Stomach (tissue), 9 donors: Measurements from ENCODE around the gene ARFGEF3. TPM values are rescaled to one million over a fixed set of nuclear protein-coding genes. Genes with fewer than 3 reads are reported as not detected.
A peak's percentile ranks its signal among the peaks of the same experiment; 100 is the strongest.

ENCODE experiments used
- DNase-seq, 2 donors: peaks; one replicate each; pipeline versions ENCODE4 v3.0.0 to v3.0.0-alpha.2; 2013 to 2019
- H3K27ac ChIP-seq, 5 donors: fragments of 200-600 bp in 4 of 5; sonication (generic) in 4 of 5; one replicate each; pipeline ENCODE4 v1.5.1; 2013 to 2019; ENCODE audit warnings: mild to moderate bottlenecking in 1 of 5, moderate library complexity in 1 of 5
- H3K27me3 ChIP-seq, 3 donors: fragments of 200-600 bp; sonication (generic); one replicate each; pipeline ENCODE4 v1.5.1; 2017 to 2019; ENCODE audit warnings: mixed run types in 1 of 3
- H3K36me3 ChIP-seq, 4 donors: fragments of 200-600 bp; sonication (generic); 1 replicate in 3 of 4; 2 replicates in 1 of 4; pipeline ENCODE4 v1.5.1; 2016 to 2019
- H3K4me1 ChIP-seq, 4 donors: fragments of 200-600 bp; sonication (generic); one replicate each; pipeline ENCODE4 v1.5.1; 2016 to 2019
- H3K4me3 ChIP-seq, 4 donors: fragments of 200-600 bp; sonication (generic) in 3 of 4; one replicate each; pipeline ENCODE4 v1.5.1; 2016 to 2019; ENCODE audit warnings: mild to moderate bottlenecking in 1 of 4
- H3K9me3 ChIP-seq, 4 donors: fragments of 200-600 bp; sonication (generic); one replicate each; pipeline ENCODE4 v1.5.1; 2016 to 2019
- EP300 ChIP-seq: sonication (generic); formaldehyde crosslinking; IDR thresholded peaks from one replicate; pipeline ENCODE4 v1.6.1; 2017; ENCODE audit warnings: antibody characterized with exemption
- POLR2A ChIP-seq, 4 donors: fragments of 450-650 bp; IDR thresholded peaks; one replicate each; pipeline ENCODE4 v1.6.1; 2016; ENCODE audit warnings: antibody characterized with exemption in 4 of 4, control low read depth in 2 of 4, mild to moderate bottlenecking in 1 of 4, moderate library complexity in 1 of 4
- POLR2AphosphoS5 ChIP-seq, 3 donors: sonication (generic); formaldehyde crosslinking; IDR thresholded peaks; one replicate each; pipeline ENCODE4 v1.6.1; 2016; ENCODE audit warnings: antibody characterized with exemption in 3 of 3
- WGBS, 5 donors: extraction: QIAGEN DNeasy Blood & Tissue Kit in 3 of 5; methylation state at CpG; one replicate each; pipeline versions ENCODE4 v1.1.5 to v1.1.7; 2013 to 2018; 5-methylcytosine and 5-hydroxymethylcytosine counted together
- intact Hi-C: fragments of 100-400 bp; cut with DNase I; formaldehyde crosslinking; loops from one replicate; pipeline ENCODE4 v1.15.1; 2023; ENCODE audit warnings: low total_unique reads
- polyA plus RNA-seq, 3 donors: library from polyadenylated mRNA; stranded (reverse); fragments of 200-250 nt; gene quantifications; one replicate each; pipeline ENCODE4 v1.2.3, GENCODE V29; 2013
- total RNA-seq, 5 donors: library from RNA; depleted of rRNA; stranded (reverse); fragments of >200 nt; gene quantifications; one replicate each; pipeline versions ENCODE4 v1.1.0 to v1.2.3, GENCODE V29; 2014 to 2016
- TF ChIP-seq, protein P1 (sequence below), 7 experiments: fragments of 450-650 bp in 4 of 7; fragments of 200-600 bp in 3 of 7; sonication (generic) in 3 of 7; IDR thresholded peaks; one replicate each; pipeline ENCODE4 v1.5.1; 2016 to 2019; ENCODE audit warnings: antibody characterized with exemption in 7 of 7, control low read depth in 2 of 7, mild to moderate bottlenecking in 1 of 7
- donor health status: healthy with polysubstance abuse.
- donor health status: Bipolar disorder and iron deficiency.
- donor health status: healthy.

ARFGEF3 gene
- total and polyA plus RNA-seq, 8 donors, result 3.2 to 44.6 (median 13.2) TPM

GRCh38 chr6:138229072-138229471 is 67.3 kb downstream of the ARFGEF3 start:
- intact Hi-C loops, result no loop called here
- no peak for TF ChIP-seq POLR2A (IDR thresholded peaks at IDR 0.05)

GRCh38 chr6:138229663-138230179 is 68.0 kb downstream of the ARFGEF3 start:
- intact Hi-C loops, result no loop called here
- peak overlapping the region; percentile 79 to 88 (median 83) for H3K27ac ChIP-seq
- H3K27me3 ChIP-seq, result no peaks in the 10 kb centered on the region
- DNase-seq, result no peak
- WGBS, 5 donors, result 65 to 80% (median 73%) methylated on average over 11 of the region's 11 CpGs
- H3K4me3 ChIP-seq, result no peak overlapping the region
- TF ChIP-seq POLR2A (IDR thresholded peaks at IDR 0.05), result no peak
- TF ChIP-seq EP300, result no peak
- TF ChIP-seq POLR2AphosphoS5 (IDR thresholded peaks at IDR 0.05), result no peak
- TF ChIP-seq, protein P1, sequence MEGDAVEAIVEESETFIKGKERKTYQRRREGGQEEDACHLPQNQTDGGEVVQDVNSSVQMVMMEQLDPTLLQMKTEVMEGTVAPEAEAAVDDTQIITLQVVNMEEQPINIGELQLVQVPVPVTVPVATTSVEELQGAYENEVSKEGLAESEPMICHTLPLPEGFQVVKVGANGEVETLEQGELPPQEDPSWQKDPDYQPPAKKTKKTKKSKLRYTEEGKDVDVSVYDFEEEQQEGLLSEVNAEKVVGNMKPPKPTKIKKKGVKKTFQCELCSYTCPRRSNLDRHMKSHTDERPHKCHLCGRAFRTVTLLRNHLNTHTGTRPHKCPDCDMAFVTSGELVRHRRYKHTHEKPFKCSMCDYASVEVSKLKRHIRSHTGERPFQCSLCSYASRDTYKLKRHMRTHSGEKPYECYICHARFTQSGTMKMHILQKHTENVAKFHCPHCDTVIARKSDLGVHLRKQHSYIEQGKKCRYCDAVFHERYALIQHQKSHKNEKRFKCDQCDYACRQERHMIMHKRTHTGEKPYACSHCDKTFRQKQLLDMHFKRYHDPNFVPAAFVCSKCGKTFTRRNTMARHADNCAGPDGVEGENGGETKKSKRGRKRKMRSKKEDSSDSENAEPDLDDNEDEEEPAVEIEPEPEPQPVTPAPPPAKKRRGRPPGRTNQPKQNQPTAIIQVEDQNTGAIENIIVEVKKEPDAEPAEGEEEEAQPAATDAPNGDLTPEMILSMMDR (IDR thresholded peaks at IDR 0.05), result no peak
- H3K36me3 ChIP-seq, result no peaks in the 10 kb centered on the region
- H3K9me3 ChIP-seq, result no peaks in the 10 kb centered on the region
- peaks cover 45 to 61% (median 55%) of the 10 kb centered on the region in 4 donors for H3K4me1 ChIP-seq

More at GRCh38 chr6:138229072-138229471, 67.3 kb downstream of the ARFGEF3 start:
- Histone ChIP-seq H3K36me3 (no peaks in the 10 kb centered on the region), H3K4me3 (no peak overlapping the region), H3K4me1 (peaks cover 45 to 56% (median 53%) of the 10 kb centered on the region in 4 donors), H3K27me3 (no peaks in the 10 kb centered on the region), H3K9me3 (no peaks in the 10 kb centered on the region), H3K27ac (peak overlapping the region in 4 of 5 donors; percentile 58 to 88 (median 81))
- 28 to 51% (median 45%) methylated on average over 4 of the region's 4 CpGs for WGBS, 5 donors
- no peak for DNase-seq

- Histone ChIP-seq H3K4me1 (peaks cover 45 to 66% (median 58%) of the 10 kb centered on the region in 4 donors), H3K9me3 (no peaks in the 10 kb centered on the region), H3K27ac (peak overlapping the region in 4 of 5 donors; percentile 79 to 88 (median 83)), H3K27me3 (no peaks in the 10 kb centered on the region), H3K36me3 (no peaks in the 10 kb centered on the region), H3K4me3 (no peak overlapping the region)
- no peak for DNase-seq
- TF ChIP-seq, protein P1 (IDR thresholded peaks at IDR 0.05), result no peak
- intact Hi-C loops, result no loop called here
Observed at GRCh38 chr6:138230221-138230620, 68.5 kb downstream of the ARFGEF3 start.

DNA sequence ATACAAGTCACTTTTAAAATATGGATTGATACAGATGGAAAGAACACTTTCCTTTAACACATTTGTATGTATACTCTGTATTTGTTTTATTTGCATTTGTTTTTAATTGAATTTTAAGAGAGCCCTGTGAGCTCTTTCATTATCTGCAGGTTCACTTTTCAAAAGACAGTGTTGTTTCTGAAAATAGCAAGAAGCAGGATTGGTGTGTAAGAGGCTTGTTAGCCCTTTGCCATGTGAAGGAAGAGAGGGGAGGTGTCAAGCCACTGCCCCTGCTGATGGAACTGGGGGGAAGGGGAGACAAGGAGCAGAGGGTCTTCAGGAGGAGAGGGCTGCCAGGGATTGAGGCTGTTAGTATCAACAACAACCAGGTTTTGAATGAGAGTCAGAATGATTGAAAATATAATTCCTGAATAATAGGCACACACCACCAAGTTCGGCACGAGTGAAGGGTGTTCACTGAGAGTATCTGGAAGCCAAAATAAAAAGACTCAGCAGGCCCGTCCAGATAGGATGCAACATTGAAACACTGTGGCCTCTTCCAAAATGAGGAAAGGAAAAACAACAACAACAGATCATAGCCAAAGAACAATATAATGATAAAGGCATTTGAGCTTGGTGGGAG is 69.1 kb downstream of the ARFGEF3 start:
- 20 to 48% (median 27%) methylated on average over 3 of the region's 3 CpGs for WGBS, 5 donors
- Histone ChIP-seq H3K9me3 (no peaks in the 10 kb centered on the region), H3K4me3 (no peak overlapping the region), H3K27ac (peak overlapping the region; percentile 79 to 88 (median 83)), H3K36me3 (no peaks in the 10 kb centered on the region), H3K27me3 (no peaks in the 10 kb centered on the region), H3K4me1 (peaks cover 45 to 70% (median 59%) of the 10 kb centered on the region in 4 donors)
- TF ChIP-seq POLR2A (IDR thresholded peaks at IDR 0.05) (no peak), EP300 (no peak), POLR2AphosphoS5 (IDR thresholded peaks at IDR 0.05) (no peak)
- TF ChIP-seq, protein P1 (IDR thresholded peaks at IDR 0.05), result no peak
- DNase-seq, result no peak
- intact Hi-C loops, result no loop called here

DNA sequence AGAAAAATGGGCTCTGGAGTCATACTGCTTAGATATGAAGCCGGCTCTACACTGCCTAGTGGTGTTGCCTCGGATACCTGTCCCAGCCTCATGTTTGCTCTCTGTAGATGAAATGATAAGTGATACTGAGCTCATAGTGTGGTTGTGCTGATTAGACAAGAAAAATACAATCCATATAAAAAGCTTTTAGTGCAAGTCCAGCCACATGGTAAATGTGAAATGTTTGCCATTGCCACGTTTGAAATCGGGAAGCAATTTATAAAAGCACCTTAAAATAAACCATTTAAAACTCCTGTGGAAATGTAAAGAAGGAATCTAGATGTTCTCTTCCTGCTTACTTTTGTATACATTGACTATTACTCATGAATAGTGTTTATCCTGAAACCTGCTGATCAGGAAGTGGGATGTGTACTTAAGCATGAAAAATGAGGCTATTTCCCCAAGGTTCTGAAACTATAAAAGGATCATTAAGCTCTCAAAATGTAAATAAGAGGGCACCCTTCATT is 69.7 kb downstream of the ARFGEF3 start:
- intact Hi-C loops, result no loop called here
- H3K36me3 ChIP-seq, result no peaks in the 10 kb centered on the region
- H3K27me3 ChIP-seq, result no peaks in the 10 kb centered on the region
- H3K4me3 ChIP-seq, result no peak overlapping the region
- peaks cover 45 to 70% (median 54%) of the 10 kb centered on the region in 4 donors for H3K4me1 ChIP-seq
- peak; percentile 63 to 87 for DNase-seq
- TF ChIP-seq, protein P1 (IDR thresholded peaks at IDR 0.05), result no peak
- TF ChIP-seq POLR2AphosphoS5 (IDR thresholded peaks at IDR 0.05), result peak in 2 of 3 donors; percentile 42 to 45
- TF ChIP-seq POLR2A (IDR thresholded peaks at IDR 0.05), result no peak
- TF ChIP-seq EP300, result no peak
- WGBS, 5 donors, result 19 to 38% (median 22%) methylated on average over 4 of the region's 4 CpGs
- H3K27ac ChIP-seq, result peak overlapping the region; percentile 79 to 88 (median 83)
- H3K9me3 ChIP-seq, result no peaks in the 10 kb centered on the region
